ENCODE results near the gene NCK1.

NCK1 gene

DNA sequence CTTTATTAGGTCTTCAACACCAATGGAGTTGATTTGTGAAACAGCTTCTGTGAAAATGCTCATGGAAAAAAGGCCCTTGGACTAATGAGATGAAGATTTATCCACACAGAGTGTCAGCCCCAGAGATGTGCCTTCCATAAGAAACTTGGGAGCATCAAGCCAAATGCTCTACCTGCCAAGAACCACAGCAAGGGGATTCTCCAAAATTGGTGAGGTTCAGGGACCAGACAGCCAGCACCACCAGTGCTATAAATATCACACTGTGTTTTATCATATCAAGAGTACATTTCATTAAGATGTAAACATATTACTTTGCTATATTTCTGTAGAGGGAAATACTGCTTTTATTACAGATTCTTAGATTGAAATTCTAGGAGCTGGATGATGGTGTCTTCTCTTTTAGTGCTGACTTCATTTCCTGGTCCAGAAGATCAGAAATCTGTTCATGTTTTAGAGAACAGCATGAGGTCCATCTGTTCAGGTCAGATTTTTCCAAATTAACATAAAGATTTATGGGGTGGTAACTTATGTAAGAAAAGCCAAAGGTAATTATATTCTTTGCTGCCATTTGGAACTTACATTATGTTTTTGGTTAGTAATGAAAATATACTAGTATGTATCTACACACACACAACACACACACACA, 25.4 kb upstream of the NCK1 start:
- no peak overlapping the region for H3K4me3 ChIP-seq (ENCODE audit: low read depth, low read length, poor library complexity, severe bottlenecking)
- no peaks in the 10 kb centered on the region for H3K27me3 ChIP-seq (ENCODE audit: insufficient read depth, low read length)
- H3K27ac ChIP-seq (ENCODE audit: low read depth, low read length, poor library complexity, severe bottlenecking) = no peak overlapping the region
- H3F3A ChIP-seq (ENCODE audit: insufficient read depth, low read length) = no peaks in the 10 kb centered on the region
- no peaks in the 10 kb centered on the region for H3K9me3 ChIP-seq (ENCODE audit: low read length)
- H3K4me1 ChIP-seq (ENCODE audit: insufficient read depth, low read length, severe bottlenecking) = no peaks in the 10 kb centered on the region
- H3K4me2 ChIP-seq (ENCODE audit: low read length) = no peak overlapping the region
- H4K20me1 ChIP-seq (ENCODE audit: insufficient read depth, low read length) = no peaks in the 10 kb centered on the region
- TF ChIP-seq EZH2 (IDR thresholded peaks at IDR 0.05; ENCODE audit: borderline replicate concordance, low read length) = no peak
- TF ChIP-seq CTCF (IDR thresholded peaks at IDR 0.05; ENCODE audit: low read length) = no peak
- no peaks in the 10 kb centered on the region for H3K9me2 ChIP-seq (ENCODE audit: low read depth, low read length)
- peaks cover 6% of the 10 kb centered on the region; the same call in 1 of the 2 replicates for H3K36me3 ChIP-seq (ENCODE audit: insufficient read depth, low read length)
- no peak overlapping the region for H2AFZ ChIP-seq (ENCODE audit: low read length)
- H3K79me2 ChIP-seq (ENCODE audit: insufficient read depth, low read length) = no peaks in the 10 kb centered on the region
- H3K9ac ChIP-seq (ENCODE audit: low read length) = no peak overlapping the region

DNA sequence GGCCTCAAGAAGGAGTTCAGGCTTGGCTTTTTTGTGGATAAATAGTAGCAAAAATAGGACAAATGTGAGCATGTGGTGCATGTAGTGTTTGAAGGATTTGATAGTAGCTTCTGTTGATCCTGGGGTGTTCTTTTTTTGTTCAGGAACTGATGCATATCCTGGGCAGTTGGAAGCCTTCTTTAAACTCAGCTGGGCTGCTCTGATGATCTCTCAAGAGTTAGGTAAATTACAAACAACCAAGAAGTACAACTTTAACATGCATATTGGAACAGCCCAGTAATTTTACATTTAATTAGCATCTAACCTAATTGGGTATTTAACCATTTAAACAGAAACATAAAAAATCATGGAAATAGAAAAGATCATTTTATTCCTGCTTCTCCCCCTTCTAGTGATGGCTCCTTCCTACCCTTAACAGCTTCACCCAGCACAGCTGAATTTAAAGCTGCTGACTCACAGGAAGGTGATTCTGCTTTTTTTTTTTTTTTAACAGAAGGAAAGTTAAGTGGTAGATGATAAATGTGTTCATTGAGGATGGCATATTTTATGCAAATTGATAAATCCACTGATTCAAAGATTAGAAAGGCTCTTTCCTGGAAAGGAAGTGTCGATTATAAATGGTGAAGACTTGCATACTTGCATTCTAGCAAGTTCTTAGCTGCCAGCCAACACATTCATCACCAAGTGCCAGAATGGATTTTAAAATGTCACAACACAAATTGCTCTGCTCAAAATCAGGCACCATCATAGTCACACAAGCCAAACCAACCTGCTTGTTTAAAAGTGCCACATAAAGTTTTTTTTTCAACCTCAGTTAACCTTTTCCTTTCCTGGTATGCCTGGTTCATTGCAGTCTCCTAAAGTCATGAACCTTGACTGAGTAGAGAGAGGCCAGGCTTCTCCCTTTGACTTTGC, 23.1 kb upstream of the NCK1 start:
- H3F3A ChIP-seq (ENCODE audit: insufficient read depth, low read length) = no peaks in the 10 kb centered on the region
- H3K36me3 ChIP-seq (ENCODE audit: insufficient read depth, low read length) = peaks cover 14% of the 10 kb centered on the region
- no peak overlapping the region for H3K4me2 ChIP-seq (ENCODE audit: low read length)
- TF ChIP-seq EZH2 (IDR thresholded peaks at IDR 0.05; ENCODE audit: borderline replicate concordance, low read length) = no peak
- TF ChIP-seq CTCF (IDR thresholded peaks at IDR 0.05; ENCODE audit: low read length) = no peak
- no peaks in the 10 kb centered on the region for H3K27me3 ChIP-seq (ENCODE audit: insufficient read depth, low read length)
- H3K9ac ChIP-seq (ENCODE audit: low read length) = no peak overlapping the region
- no peaks in the 10 kb centered on the region for H4K20me1 ChIP-seq (ENCODE audit: insufficient read depth, low read length)
- H3K79me2 ChIP-seq (ENCODE audit: insufficient read depth, low read length) = no peaks in the 10 kb centered on the region
- H3K9me2 ChIP-seq (ENCODE audit: low read depth, low read length) = no peaks in the 10 kb centered on the region
- no peaks in the 10 kb centered on the region for H3K4me1 ChIP-seq (ENCODE audit: insufficient read depth, low read length, severe bottlenecking)
- no peak overlapping the region for H3K27ac ChIP-seq (ENCODE audit: low read depth, low read length, poor library complexity, severe bottlenecking)
- no peaks in the 10 kb centered on the region for H3K9me3 ChIP-seq (ENCODE audit: low read length)
- H3K4me3 ChIP-seq (ENCODE audit: low read depth, low read length, poor library complexity, severe bottlenecking) = no peak overlapping the region
- no peak overlapping the region for H2AFZ ChIP-seq (ENCODE audit: low read length)

DNA sequence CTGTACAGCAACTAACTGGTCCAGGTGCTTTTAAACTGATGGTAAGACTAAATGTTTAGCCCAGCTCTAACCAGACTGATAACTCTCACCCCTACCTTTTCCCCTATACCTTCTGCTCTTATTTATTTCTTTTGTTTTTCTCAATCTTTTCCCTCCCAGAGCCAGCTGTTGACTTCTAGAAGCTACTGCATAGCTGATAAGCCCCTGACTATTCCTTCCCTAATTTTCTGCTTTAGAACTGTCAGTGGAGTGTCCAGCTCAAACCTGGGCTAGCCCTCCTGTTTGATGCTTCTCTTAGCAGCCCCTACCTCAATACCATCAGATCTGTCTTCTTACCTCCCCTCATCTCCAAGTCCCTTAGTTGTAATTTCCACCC, 22.5 kb upstream of the NCK1 start:
- no peak overlapping the region for H3K9ac ChIP-seq (ENCODE audit: low read length)
- H3K9me2 ChIP-seq (ENCODE audit: low read depth, low read length) = no peaks in the 10 kb centered on the region
- no peak overlapping the region for H3K4me2 ChIP-seq (ENCODE audit: low read length)
- no peaks in the 10 kb centered on the region for H3F3A ChIP-seq (ENCODE audit: insufficient read depth, low read length)
- H3K36me3 ChIP-seq (ENCODE audit: insufficient read depth, low read length) = peaks cover 14% of the 10 kb centered on the region
- H3K4me1 ChIP-seq (ENCODE audit: insufficient read depth, low read length, severe bottlenecking) = no peaks in the 10 kb centered on the region
- H2AFZ ChIP-seq (ENCODE audit: low read length) = no peak overlapping the region
- H4K20me1 ChIP-seq (ENCODE audit: insufficient read depth, low read length) = no peaks in the 10 kb centered on the region
- no peaks in the 10 kb centered on the region for H3K79me2 ChIP-seq (ENCODE audit: insufficient read depth, low read length)
- H3K4me3 ChIP-seq (ENCODE audit: low read depth, low read length, poor library complexity, severe bottlenecking) = no peak overlapping the region
- no peaks in the 10 kb centered on the region for H3K9me3 ChIP-seq (ENCODE audit: low read length)
- TF ChIP-seq EZH2 (IDR thresholded peaks at IDR 0.05; ENCODE audit: borderline replicate concordance, low read length) = no peak
- TF ChIP-seq CTCF (IDR thresholded peaks at IDR 0.05; ENCODE audit: low read length) = no peak
- no peaks in the 10 kb centered on the region for H3K27me3 ChIP-seq (ENCODE audit: insufficient read depth, low read length)
- no peak overlapping the region for H3K27ac ChIP-seq (ENCODE audit: low read depth, low read length, poor library complexity, severe bottlenecking)
